Suppressor macrophage treated with lipopolysaccharide for 1 hour (primary cell): Measurements from ENCODE around the gene RRAS2.
"Not testable (repeated sequence)": the region's sequence is repeated elsewhere in the genome, so short reads cannot be mapped to it uniquely, and the experiment has no call there.

Experiments
- DNase-seq, 3 donors: peaks; one replicate each; pipeline ENCODE4 v3.0.0-alpha.2; 2020 to 2022

RRAS2 gene

DNA sequence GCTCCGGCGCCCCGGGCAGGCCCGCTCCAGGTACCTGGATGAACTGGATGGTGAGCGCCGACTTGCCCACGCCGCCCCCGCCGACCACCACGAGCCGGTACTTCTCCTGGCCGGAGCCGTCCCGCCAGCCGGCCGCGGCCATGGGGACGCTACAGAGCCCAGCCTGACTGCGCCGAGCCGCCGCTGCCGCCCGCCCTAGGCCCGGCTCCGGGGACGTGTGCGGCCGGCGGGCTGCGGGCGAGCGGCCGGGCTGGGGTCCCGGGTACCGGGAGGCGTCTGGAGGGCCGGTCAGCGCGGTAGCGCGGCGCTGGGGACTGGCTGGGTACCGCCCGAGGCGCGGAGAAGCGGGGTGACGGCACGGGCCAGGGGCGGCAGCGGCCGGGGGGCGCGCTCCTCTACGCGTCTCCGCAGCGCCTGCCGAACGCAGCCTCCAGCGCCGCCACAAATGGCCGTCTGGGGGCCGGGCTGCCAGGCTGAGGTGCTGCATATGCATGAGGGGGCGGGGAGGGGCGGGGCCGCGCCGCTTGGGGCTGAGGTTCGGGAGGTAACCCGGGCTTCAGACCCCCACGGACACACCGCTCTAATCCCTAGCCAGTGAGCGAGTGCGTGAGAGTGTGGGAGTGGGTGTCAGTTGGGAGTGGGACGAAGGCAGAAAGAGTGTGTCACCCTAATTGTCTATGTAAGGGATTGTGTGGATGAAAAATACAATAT is at the start of gene RRAS2:
Gene RRAS2, minus strand, starts transcription at position 455 of the 711 bp plus-strand sequence. Its CDS starts 313 bp downstream, at position 142.
- peak; percentile 50 to 73 (median 62) for DNase-seq

DNA sequence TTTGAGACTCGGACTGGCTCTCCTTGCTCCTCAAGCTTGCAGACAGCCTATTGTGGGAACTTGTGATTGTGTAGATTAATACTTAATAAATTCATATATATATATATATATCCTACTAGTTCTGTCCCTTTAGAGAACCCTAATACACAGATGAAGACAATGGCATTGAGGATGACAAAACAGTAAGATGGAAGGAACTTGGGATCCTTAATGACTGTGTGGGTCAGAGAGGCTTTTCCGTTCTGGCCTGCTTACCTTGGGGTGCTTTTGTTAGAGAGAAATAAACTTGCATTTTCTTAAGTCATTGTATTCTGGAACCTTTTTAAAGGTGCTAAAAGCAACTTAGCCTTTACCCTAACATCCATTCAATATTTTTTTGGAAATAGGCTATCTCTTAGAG is 49.6 kb upstream of the RRAS2 start:
- DNase-seq = no peak

DNA sequence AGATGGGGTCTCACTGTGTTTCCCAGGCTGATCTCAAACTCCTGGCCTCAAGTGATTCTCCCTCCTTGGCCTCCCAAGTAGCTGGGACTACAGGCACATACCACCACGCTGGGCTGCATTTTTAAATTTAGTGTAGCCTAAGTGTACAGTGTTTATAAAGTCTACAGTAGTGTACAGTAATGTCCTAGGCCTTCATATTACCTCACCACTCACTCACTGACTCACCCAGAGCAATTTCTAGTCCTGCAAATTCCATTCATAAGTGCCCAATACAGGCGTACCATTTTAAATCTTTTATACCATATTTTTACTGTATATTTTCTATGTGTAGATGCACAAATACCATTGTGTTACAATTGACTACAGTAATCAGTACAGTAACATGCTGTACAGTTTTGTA is 47.1 kb upstream of the RRAS2 start:
- DNase-seq = not testable (repeated sequence)

DNA sequence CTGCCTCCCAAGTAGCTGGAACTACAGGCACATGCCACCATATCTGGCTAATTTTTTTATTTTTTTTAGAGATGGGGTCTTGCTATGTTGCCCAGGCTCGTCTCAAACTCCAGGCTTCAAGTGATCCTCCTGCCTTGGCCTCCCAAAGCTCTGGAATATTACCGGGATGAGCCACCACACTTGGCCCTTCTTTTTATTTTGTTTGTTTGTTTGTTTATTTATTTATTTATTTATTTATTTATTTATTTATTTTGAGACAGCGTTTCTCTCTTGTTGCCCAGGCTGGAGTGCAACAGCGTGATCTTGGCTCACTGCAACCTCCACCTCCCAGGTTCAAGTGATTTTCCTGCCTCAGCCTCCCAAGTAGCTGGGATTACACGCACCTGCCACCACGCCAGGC is 44.5 kb upstream of the RRAS2 start:
- not testable (repeated sequence) for DNase-seq

- DNase-seq = no peak
Measured at GRCh38 chr11:14399087-14399486, 40.1 kb upstream of the RRAS2 start.

GRCh38 chr11:14396273-14396672 is 37.3 kb upstream of the RRAS2 start:
- DNase-seq = peak in 1 of 3 donors; percentile 8

- no peak for DNase-seq
Measured at GRCh38 chr11:14393889-14394288, 34.9 kb upstream of the RRAS2 start.

- no peak for DNase-seq
Measured at GRCh38 chr11:14393129-14393528, 34.1 kb upstream of the RRAS2 start.

DNA sequence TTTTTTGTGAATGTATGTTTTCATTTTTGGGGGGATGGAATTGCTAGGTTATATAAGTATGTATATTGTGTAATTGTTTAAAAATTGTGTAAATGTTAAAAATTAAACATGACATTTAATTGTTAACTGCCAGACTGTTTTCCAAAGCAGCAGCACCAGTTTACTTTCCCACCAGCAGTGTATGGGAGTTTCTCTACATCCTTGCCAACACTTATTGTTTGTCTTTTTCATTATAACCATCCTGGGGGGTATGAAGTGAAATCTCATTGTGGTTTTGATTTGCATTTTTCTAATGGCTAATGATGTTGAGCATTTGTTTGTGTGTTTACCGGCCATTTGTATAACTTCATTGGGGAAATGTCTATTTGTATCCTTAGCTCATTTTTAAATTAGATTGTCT is 31.7 kb upstream of the RRAS2 start:
- no peak for DNase-seq

DNA sequence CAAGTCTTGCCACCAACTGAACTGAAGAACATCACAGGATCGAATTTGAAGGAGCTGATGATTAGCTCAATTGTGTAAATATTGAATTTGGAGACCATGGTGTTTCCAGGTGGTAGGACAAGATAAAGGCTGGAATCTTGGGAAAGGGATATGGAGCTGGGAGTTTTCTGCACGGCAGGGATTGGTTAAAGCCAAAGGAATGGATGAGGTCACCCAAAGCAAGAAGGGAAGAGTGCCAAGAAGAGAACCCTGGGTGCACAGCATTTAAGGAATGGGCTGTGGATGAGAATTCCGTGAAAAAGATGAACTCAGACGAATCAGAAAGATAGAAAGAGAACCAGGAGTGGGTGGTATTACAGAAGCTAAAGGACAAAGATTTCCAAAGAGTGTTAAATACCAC is 29.4 kb upstream of the RRAS2 start:
- DNase-seq = no peak

- no peak for DNase-seq
Measured at GRCh38 chr11:14386895-14387480, 28.0 kb upstream of the RRAS2 start.

DNA sequence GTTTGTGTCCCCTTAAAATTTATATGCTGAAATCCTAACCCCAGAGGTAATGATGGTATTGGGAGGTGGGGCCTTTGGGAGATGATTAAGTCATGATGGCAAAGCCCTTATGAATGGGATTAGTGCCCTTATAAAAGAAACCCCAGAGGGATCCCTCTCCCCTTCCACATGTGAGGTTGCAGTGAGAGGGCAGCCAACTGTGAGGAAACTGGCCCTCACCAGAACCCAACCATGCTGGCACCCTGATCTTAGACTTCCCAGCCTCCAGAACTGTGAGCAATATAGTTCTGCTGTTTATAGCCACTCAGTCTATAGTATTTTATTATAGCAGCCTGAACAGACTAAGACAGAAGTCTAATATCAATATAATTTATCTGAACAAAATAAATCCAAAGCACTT is 27.1 kb upstream of the RRAS2 start:
- no peak for DNase-seq

DNA sequence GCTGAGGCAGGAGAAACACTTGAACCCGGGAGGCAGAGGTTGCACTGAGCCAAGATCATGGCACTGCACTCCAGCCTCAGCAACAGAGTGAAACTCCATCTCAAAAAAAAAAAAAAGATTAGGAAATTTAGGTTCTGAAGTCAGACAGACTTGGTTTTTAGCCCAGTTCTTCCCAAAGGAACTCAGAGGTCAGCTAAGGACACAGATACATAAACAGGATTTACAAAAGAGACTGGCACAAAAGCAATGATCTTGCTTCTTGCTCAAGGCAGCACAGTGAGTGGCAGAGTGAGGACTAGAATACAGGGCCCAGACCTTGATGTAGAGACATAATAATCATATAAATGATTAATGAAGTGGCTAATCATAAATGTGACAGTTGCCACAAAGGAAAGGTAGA is 25.4 kb upstream of the RRAS2 start:
- no peak for DNase-seq

GRCh38 chr11:14381968-14382367 is 23.0 kb upstream of the RRAS2 start:
- no peak for DNase-seq

GRCh38 chr11:14380947-14381561 is 22.1 kb upstream of the RRAS2 start:
- DNase-seq = peak in 2 of 3 donors; percentile 24 to 56

DNA sequence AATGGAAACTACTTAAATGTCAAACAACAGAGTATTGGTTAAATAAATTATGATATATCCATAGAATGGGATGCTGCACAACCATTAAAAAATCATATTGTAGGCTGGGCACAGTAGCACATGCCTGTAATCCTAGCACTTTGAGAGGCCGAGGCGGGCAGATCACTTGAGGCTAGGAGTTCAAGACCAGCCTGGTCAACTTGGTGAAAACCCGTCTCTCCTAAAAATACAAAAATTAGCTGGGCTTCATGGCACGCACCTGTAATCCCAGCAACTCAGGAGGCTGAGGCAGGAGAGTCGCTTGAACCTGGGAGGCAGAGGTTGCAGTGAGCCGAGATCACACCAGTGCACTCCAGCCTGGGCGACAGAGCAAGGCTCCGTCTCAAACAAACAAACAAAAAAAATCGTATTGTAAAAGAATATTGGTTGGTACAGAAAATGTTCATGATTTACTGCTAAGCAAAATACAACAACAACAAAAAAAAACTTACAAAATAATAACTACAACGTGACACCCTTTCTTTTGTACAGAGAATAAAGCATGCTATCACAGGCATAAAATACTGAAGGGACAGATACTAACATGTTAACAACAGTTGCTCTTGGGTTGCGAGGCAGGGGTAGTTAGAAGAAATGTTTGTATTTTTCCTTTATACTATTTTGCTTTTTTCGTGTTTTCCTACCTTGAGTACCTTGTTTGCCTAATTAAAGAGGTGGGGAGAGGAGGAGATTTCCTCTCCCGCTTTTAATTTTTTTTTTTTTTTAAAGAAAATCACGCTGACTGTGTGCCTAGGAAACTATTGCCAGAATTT is 21.3 kb upstream of the RRAS2 start:
- DNase-seq = no peak

GRCh38 chr11:14378171-14378570 is 19.2 kb upstream of the RRAS2 start:
- no peak for DNase-seq

- no peak for DNase-seq
Measured at GRCh38 chr11:14376920-14377319, 17.9 kb upstream of the RRAS2 start.

DNA sequence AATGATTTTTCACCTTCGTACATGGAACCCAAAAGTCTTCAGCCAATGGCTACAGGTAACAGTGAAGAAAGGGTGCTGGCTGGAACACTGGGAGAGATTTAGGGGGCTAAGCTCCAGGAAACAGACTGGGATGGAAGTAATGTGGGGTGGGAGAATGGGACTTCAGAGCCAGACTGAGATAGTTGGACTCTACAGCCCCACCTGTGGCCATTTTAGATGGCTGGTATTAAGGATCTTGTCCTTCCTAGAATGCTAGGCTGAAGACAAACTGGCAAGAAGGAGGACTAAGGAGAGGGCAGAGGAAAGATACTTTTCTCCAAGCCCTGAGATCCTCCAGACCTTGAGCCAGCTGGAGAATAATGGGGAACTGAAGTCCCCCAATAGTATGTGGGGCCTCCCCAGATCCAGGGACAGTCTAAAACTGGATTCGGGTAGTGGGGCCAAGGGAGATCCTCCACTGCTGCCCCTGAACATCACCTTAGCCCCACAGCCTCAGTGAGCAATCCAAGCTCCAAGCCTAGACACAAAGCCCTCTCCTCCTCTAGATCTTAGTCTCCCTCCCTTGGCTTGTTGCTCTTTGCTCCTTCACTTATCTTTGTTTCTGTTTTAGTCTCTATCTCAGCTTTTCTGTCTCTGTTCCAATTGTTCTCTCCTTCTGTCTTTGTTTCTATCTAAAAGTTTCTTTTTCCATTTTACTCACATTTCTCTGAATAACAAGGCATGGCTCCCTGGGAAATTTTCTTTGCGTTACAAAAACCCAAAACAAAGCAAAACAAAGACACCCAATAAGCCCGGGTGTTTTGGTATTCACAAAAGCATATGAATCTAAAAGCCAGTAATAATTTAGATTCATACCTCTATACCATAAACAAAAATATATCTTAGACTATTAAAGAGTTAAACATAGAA is 16.2 kb upstream of the RRAS2 start:
- no peak for DNase-seq

GRCh38 chr11:14373941-14374646 is 15.1 kb upstream of the RRAS2 start:
- DNase-seq = no peak

DNA sequence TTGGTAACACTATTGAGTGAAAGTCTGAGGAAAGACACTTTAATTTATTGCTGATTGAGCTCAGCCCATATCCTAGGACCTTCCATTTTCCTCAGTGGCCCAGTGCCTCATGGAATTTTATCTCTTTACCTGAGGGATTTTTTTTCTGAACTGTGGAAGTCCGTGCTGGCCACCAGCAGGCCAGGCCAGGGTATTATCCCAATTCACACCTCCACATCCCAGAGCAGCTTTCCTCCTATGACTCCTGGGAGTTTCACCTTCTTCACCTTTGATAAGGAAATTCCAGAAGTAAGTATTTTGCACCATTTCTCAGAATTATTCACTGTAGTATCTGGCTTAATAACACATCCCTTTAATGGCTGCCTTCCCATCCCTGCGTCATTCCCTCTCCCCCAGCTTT is 13.0 kb upstream of the RRAS2 start:
- no peak for DNase-seq

- no peak for DNase-seq
Measured at GRCh38 chr11:14371249-14371648, 12.3 kb upstream of the RRAS2 start.
